GM21825 (cell line): Measurements from ENCODE around the gene POLR3K.

Experiments used
- ATAC-seq: cut with Tn5 transposase; IDR thresholded peaks from one replicate; pipeline ENCODE4 v1.9.1; 2021; ENCODE audit warnings: mild to moderate bottlenecking, moderate library complexity; ENCODE audit not compliant: unreplicated experiment

Gene POLR3K

DNA sequence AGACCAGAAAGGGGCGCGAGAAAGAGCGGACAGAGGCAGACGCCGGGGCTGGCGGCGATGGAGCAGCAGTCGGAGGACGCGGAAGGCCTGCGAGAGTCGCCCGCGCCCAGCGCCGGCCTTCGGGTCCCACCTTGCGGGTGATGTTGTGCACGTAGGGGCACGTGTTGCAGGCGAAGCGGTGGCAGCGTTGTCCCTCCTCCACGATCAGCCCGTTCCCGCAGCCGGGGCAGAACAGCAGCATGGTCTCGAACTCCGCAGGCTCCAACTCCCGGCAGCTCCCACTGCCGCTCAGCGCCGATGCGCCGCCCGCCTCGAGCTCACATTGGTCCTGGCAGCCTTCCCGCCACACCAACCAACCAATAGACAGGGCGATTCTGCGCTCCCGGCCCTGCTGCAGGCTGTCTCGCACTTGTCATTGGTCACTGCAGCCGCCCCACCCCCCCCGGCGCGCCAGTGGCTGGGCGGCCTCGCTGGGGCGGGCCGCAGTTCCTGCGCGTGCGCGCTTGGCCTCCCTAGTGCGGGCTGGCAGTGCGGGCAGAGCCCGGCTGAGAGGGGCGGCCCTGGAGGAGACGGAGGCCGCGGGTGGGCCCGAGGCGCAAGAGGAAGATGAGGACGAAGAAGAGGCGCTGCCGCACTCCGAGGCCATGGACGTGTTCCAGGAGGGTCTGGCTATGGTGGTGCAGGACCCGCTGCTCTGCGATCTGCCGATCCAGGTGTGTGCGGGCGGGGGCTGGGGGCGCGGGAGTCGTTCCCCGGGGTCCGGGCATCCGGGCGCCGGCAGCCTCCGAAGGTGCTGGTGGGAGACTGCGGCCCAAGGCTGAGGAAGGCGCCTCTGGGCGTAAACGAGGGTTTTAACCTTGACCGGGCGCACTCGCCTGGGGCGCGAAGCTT is at the start of gene POLR3K, which contains the start of gene SNRNP25:
Gene POLR3K, minus strand, starts transcription at position 263 of the 891 bp plus-strand sequence. Its CDS starts 22 bp downstream, at position 241.
Gene SNRNP25, plus strand, starts transcription at position 483 of the 891 bp plus-strand sequence. Its CDS starts 189 bp downstream, at position 672.
- peak; percentile 85 for ATAC-seq

- no peak for ATAC-seq
These were observed 48.9 kb upstream of the POLR3K start for GRCh38 chr16:102060-102855.

DNA sequence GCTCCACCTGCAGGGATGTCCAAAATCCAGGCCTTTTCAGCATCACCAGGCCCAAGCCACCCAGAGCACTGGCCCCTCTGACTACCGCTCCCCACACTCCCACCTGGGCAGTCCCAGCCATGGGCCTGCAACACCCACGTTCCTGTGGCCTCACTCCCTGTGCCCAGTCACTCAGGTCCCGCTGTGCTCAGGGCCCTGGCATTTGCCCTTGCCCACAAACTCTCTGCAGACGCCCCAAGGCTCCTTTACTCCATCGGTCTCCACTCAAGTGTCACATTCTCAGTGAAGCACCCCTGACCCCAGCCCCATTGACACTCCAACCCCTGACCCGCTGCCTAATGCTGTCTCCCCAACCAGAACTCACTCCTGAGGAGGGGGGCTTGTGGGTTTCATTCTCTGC is 48.2 kb upstream of the POLR3K start:
- ATAC-seq: no peak

- ATAC-seq: no peak
These were observed 47.6 kb upstream of the POLR3K start for GRCh38 chr16:100989-101388.

DNA sequence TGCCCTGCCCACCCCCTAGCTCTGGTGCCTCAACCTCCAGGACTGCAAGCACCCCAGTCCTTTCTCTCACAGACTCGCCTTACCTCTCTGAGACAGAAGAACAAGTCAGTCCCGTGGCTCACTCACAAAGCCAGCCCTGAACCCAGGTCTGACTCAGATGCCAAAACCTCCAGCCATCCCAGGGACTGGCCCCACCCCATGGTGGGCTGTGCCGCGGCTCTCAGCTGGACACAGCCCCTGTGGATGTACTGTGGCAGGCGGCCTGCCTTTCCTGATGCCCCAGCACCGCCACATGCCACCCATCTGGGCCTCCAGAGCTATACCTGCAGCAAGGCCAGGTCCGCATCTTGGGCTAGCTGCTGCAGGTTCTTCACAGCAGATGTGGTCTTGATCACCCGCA is 44.4 kb upstream of the POLR3K start:
- ATAC-seq: no peak

DNA sequence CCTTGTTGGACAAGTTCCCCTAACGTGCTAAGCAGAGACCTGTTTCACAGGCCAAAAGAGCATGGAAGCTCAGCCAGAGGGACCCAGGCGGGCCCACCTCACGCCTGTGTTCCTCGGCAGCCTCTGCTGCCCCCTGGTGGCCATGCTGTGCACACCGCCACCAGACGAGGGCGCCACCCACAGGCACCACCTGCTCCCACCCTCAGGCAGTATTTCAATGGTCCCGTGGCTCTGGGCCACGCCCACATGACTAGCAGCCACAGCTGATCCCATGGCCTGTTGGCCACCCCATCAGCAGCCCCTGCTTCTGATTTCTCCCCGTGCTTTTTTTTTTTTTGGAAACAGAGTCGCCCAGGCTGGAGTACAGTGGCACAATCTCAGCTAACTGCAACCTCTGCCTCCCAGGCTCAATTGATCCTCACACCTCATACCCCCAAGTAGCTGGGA is 43.5 kb upstream of the POLR3K start:
- ATAC-seq: no peak

DNA sequence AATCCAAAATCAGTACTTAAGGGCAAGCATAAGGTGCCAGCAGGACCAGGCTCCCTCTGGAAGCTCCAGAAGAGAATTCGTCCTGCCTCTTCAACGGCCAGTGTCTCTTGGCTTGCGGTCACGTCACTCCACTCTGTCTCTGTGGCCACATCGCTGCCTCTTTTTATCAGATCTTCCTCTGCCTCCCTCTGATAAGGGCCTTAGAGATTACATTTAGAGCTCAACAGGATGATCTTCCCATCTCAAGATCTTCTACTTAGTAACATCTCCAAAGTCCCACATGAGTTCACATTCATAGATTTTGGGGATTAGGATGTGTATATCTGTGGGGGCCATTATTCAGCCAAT is 41.5 kb upstream of the POLR3K start:
- ATAC-seq: no peak

DNA sequence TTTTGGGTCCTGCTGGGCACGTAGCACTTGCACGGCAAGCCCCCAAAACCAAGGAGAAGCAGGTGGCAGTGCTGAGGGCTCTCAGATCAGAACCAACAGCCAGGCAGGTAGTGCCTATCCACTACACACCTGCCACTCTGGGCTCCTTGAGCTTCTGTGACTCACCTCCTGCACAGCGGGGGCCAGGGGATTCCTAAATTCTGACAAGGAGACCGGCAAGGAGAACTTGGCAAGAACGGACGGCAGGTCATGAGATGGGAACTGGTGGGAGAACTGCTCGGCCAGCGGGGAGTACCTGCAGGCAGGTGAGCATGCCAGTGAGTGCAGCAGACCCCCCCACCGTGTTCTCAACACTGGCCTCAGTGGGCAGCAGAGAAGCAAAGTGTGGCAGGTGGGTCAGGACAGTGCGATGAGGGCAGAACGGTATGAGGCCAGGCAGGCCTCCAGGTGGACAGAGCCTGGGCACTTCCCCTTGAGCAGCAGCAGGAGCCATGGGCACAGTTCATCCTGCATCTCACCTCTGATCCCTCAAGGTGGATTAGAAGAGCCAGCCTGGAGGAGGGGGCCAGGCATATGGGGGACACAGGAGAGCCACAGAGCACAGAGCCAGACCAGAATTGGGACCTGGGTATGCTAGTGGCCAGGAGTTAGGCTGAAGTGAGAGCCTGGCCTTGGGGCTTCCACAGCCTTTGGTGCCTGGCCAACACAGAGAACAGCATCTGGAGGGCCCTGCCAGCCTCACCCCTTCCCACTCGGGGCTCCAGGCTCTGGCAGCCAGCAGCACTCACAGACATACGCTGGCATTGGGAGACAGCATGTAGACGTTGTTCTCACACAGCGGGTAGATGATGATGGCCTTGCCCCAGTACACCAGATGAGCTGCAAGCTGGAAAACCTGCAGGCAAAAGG is 39.3 kb upstream of the POLR3K start:
- ATAC-seq: no peak

DNA sequence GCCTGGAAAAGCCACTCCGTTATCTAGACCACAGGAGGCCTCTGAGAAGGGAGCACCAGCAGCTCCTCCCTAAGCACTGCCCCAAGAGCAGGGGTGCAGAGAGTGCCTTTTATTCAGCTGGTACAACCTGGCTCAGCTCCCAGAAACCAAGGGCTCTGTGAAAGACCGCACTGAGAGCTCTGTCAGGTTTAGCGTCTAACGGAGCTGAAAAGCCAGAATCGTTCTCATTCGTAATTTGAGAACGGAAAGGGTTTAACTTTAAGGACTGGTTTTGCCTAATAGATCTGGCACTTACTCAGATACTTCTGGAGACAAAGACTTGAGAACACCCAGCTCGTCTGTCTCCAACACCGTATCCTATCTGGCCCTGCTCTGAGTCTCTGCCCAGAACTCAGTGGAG is 38.1 kb upstream of the POLR3K start:
- ATAC-seq: no peak

GRCh38 chr16:89391-90302 is 36.2 kb upstream of the POLR3K start:
- no peak for ATAC-seq

DNA sequence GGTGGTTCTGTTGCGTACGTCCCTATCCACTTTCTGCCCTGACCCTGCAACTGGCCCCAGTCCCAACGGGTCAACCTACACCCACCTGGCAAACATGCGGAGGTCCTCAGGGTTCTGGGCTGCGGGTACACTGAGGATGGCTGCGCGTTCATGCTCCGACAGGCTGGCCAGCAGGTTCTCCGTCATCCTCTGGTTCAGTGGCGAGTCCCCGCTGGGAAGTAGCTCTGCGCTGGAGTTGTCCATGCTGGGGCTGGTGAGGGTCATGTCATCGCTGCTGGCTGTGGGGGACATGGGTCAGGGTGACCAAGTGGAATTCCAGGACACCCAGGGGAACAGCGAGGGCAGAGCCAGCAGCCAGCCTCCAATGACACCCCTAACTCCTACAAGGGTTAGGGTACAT is 35.2 kb upstream of the POLR3K start:
- no peak for ATAC-seq

- no peak for ATAC-seq
These were observed 33.1 kb upstream of the POLR3K start for GRCh38 chr16:86483-86952.

GRCh38 chr16:85865-86264 is 32.5 kb upstream of the POLR3K start:
- ATAC-seq: no peak

DNA sequence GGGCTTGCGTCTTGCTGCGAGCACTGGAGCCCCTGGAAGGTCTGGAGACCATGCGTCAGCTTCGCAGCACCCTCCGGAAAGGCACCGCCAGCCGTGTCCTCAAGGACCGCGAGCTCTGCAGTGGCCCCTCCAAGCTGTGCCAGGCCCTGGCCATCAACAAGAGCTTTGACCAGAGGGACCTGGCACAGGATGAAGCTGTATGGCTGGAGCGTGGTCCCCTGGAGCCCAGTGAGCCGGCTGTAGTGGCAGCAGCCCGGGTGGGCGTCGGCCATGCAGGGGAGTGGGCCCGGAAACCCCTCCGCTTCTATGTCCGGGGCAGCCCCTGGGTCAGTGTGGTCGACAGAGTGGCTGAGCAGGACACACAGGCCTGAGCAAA is 32.0 kb upstream of the POLR3K start:
- ATAC-seq: no peak

- ATAC-seq: peak; percentile 68
These were observed 31.5 kb upstream of the POLR3K start for GRCh38 chr16:84718-85406.

GRCh38 chr16:83781-84615 is 30.6 kb upstream of the POLR3K start:
- ATAC-seq: no peak

GRCh38 chr16:83060-83603 is 29.7 kb upstream of the POLR3K start:
- no peak for ATAC-seq
